PC-3 (cell line): ENCODE measurements around the gene NFATC1.

Experiments used
- EZH2 ChIP-seq: fragments of 300-600 bp; sonication (generic); IDR thresholded peaks from one replicate; pipeline ENCODE4 v1.6.1; 2017; ENCODE audit warnings: antibody characterized with exemption, mild to moderate bottlenecking, low read length; ENCODE audit not compliant: unreplicated experiment
- TF ChIP-seq, protein P1 (sequence below): fragments of 300-600 bp; sonication (generic); conservative IDR thresholded peaks from 2 replicates; pipeline ENCODE4 v1.5.1; 2017; ENCODE audit warnings: antibody characterized with exemption, low read depth, mild to moderate bottlenecking, low read length

DNA sequence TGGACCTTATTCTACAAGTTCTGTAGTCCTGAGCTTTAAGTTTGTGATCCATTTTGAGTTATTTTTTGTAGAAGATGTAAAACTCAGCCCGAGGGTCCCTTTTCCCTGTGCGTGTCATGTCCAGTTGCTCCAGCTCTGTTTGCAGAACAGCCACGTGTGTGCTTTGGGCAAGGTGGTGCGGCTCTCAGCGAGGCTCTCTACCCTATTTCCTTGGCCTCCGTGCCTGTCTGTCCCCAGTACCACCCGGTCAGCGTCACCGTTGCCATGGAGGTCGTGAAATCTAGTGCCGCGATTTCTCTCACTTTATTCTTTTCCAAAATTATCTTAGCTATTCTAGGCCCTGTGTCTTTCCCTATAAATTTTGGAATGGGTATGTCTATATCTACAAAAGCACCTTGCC, 142.9 kb downstream of the NFATC1 start:
- TF ChIP-seq, protein P1, sequence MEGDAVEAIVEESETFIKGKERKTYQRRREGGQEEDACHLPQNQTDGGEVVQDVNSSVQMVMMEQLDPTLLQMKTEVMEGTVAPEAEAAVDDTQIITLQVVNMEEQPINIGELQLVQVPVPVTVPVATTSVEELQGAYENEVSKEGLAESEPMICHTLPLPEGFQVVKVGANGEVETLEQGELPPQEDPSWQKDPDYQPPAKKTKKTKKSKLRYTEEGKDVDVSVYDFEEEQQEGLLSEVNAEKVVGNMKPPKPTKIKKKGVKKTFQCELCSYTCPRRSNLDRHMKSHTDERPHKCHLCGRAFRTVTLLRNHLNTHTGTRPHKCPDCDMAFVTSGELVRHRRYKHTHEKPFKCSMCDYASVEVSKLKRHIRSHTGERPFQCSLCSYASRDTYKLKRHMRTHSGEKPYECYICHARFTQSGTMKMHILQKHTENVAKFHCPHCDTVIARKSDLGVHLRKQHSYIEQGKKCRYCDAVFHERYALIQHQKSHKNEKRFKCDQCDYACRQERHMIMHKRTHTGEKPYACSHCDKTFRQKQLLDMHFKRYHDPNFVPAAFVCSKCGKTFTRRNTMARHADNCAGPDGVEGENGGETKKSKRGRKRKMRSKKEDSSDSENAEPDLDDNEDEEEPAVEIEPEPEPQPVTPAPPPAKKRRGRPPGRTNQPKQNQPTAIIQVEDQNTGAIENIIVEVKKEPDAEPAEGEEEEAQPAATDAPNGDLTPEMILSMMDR, result no peak
- TF ChIP-seq EZH2, result no peak
